CD4-positive, alpha-beta T cell treated with Interleukin-6 at 100 ng/mL for 8 hours (primary cell): ENCODE measurements around the gene PIK3R1.
"Not testable (repeated sequence)": the region's sequence is repeated elsewhere in the genome, so short reads cannot be mapped to it uniquely, and the experiment has no call there.

Experiments
- DNase-seq: peaks from one replicate; pipeline ENCODE4 v3.0.0-alpha.2; 2020; ENCODE audit warnings: mixed read lengths, low spot score

The PIK3R1 gene

GRCh38 chr5:68193481-68194036 is 22.0 kb upstream of the PIK3R1 start:
- no peak for DNase-seq

GRCh38 chr5:68194386-68194785 is 21.2 kb upstream of the PIK3R1 start:
- DNase-seq = no peak

GRCh38 chr5:68195137-68195536 is 20.4 kb upstream of the PIK3R1 start:
- no peak for DNase-seq

GRCh38 chr5:68196876-68197275 is 18.7 kb upstream of the PIK3R1 start:
- no peak for DNase-seq

- DNase-seq = no peak
Observed at GRCh38 chr5:68200288-68200687, 15.3 kb upstream of the PIK3R1 start.

- DNase-seq = not testable (repeated sequence)
Observed at GRCh38 chr5:68210654-68211053, 4.9 kb upstream of the PIK3R1 start.

- DNase-seq = no peak
Observed at GRCh38 chr5:68214482-68215207, 911 bp upstream of the PIK3R1 start.

GRCh38 chr5:68215898-68216244 is 315 bp downstream of the PIK3R1 start:
- peak; percentile 74 for DNase-seq

- peak; percentile 44 for DNase-seq
Observed at GRCh38 chr5:68216245-68217046, 890 bp downstream of the PIK3R1 start.

GRCh38 chr5:68217047-68217355 is 1.4 kb downstream of the PIK3R1 start:
- DNase-seq = no peak

GRCh38 chr5:68217528-68217927 is 2.0 kb downstream of the PIK3R1 start:
- no peak for DNase-seq

GRCh38 chr5:68219161-68219816 is 3.7 kb downstream of the PIK3R1 start:
- DNase-seq = no peak

GRCh38 chr5:68220260-68220659 is 4.7 kb downstream of the PIK3R1 start:
- no peak for DNase-seq

- DNase-seq = no peak
Observed at GRCh38 chr5:68220914-68221313, 5.4 kb downstream of the PIK3R1 start.

GRCh38 chr5:68221488-68221887 is 5.9 kb downstream of the PIK3R1 start:
- no peak for DNase-seq

GRCh38 chr5:68222310-68222709 is 6.8 kb downstream of the PIK3R1 start:
- DNase-seq = no peak

GRCh38 chr5:68222824-68223354 is 7.3 kb downstream of the PIK3R1 start:
- DNase-seq = no peak

GRCh38 chr5:68223904-68224303 is 8.3 kb downstream of the PIK3R1 start:
- no peak for DNase-seq

GRCh38 chr5:68224509-68225187 is 9.1 kb downstream of the PIK3R1 start:
- DNase-seq = no peak

GRCh38 chr5:68225188-68225910 is 9.8 kb downstream of the PIK3R1 start:
- DNase-seq = no peak

- no peak for DNase-seq
Observed at GRCh38 chr5:68225911-68226545, 10.5 kb downstream of the PIK3R1 start.
